HCT116 (cell line): ENCODE measurements around the gene DVL1. TPM values are rescaled to one million over a fixed set of nuclear protein-coding genes. Genes with fewer than 3 reads are reported as not detected.

Experiments
- ATAC-seq: fragments of 200-7000 bp; cut with Tn5 transposase; 2 replicates; pipeline ENCODE4 v1.9.1; 2020; ENCODE audit warnings: mild to moderate bottlenecking, moderate library complexity
- BruUV-seq: library from RNA; stranded (reverse); fragments of 400-500 nt; replicated peaks from 2 replicates; lab custom pipeline; 2021; lab: Mats Ljungman, UMichigan
- CTCF ChIA-PET: fragments of 300-600 bp; sonication (Branson Sonifier 250); formaldehyde crosslinking; loops from one replicate; lab custom pipeline; 2021; ENCODE audit warnings: antibody characterized with exemption; lab: Charles Lee
- POLR2A ChIA-PET: fragments of 300-600, 350-600 bp; sonication (Branson Sonifier 250); formaldehyde crosslinking; loops from one replicate; lab custom pipeline; 2021; ENCODE audit warnings: antibody characterized with exemption; lab: Charles Lee
- RAD21 ChIA-PET, 2 experiments: fragments of 300-600 bp; sonication (Branson Sonifier 250); formaldehyde crosslinking; loops; one replicate each; lab custom pipeline; 2023; ENCODE audit warnings: low total read pairs in 2 of 2; ENCODE audit not compliant: uncharacterized antibody in 2 of 2, unreplicated experiment in 2 of 2, low non-redundant PET in 1 of 2; lab: Charles Lee
- DNase-seq: peaks from one replicate; pipeline ENCODE4 v3.0.0-alpha.2; 2010; ENCODE audit warnings: low read depth, low spot score
- H2AFZ ChIP-seq: fragments of 200-600 bp; shearing (Covaris generic), sonication (generic); 2 replicates; pipeline ENCODE4 v1.6.1; 2017; ENCODE audit warnings: low read depth, mixed run types, mixed read lengths, antibody characterized with exemption, low read length; ENCODE audit not compliant: poor library complexity, severe bottlenecking
- H3K27ac ChIP-seq: 2 replicates; pipeline ENCODE4 v1.5.1; 2012; ENCODE audit warnings: low read depth, low read length
- H3K27me3 ChIP-seq: fragments of 200-600 bp; sonication (generic); 2 replicates; pipeline ENCODE4 v1.6.1; 2016; ENCODE audit warnings: mixed run types, low read length, mixed read lengths; ENCODE audit not compliant: insufficient read depth
- H3K36me3 ChIP-seq, 2 experiments: fragments of 200-500 bp in 1 of 2; fragments of 200-600 bp in 1 of 2; sonication (Bioruptor generic) in 1 of 2; sonication (generic) in 1 of 2; 2 replicates each; pipeline versions ENCODE4 v1.5.1 to v1.6.1; 2014 to 2016; ENCODE audit warnings: low read length in 2 of 2, inconsistent platforms in 1 of 2, mixed read lengths in 1 of 2, mixed run types in 1 of 2; ENCODE audit not compliant: insufficient read depth in 2 of 2, control insufficient read depth in 1 of 2
- H3K4me1 ChIP-seq, 2 experiments: fragments of 200-600 bp in 1 of 2; sonication (generic) in 1 of 2; 2 replicates each; pipeline versions ENCODE4 v1.5.1 to v1.6.1; 2012 to 2017; ENCODE audit warnings: low read length in 2 of 2, inconsistent platforms in 1 of 2, mild to moderate bottlenecking in 1 of 2, mixed read lengths in 1 of 2, mixed run types in 1 of 2, moderate library complexity in 1 of 2; ENCODE audit not compliant: insufficient read depth in 2 of 2, control insufficient read depth in 1 of 2
- H3K4me2 ChIP-seq: fragments of 200-600 bp; sonication (generic); 2 replicates; pipeline ENCODE4 v1.6.1; 2017; ENCODE audit warnings: mixed run types, low read length, mixed read lengths
- H3K4me3 ChIP-seq, 2 experiments: fragments of 200-600 bp in 1 of 2; sonication (generic) in 1 of 2; replicated peaks in 1 of 2; 2 replicates each; pipeline ENCODE4 v1.5.1; 2011 to 2016; ENCODE audit warnings: low read length in 2 of 2, control low read depth in 1 of 2, low read depth in 1 of 2, mild to moderate bottlenecking in 1 of 2, mixed read lengths in 1 of 2, mixed run types in 1 of 2
- H3K79me2 ChIP-seq: fragments of 200-600 bp; sonication (generic); 2 replicates; pipeline ENCODE4 v1.6.1; 2017; ENCODE audit warnings: mild to moderate bottlenecking, mixed run types, low read length, moderate library complexity, mixed read lengths; ENCODE audit not compliant: insufficient read depth
- H3K9ac ChIP-seq: fragments of 200-600 bp; sonication (generic); 2 replicates; pipeline ENCODE4 v1.6.1; 2016; ENCODE audit warnings: low read length, mixed read lengths
- H3K9me2 ChIP-seq: fragments of 200-600 bp; sonication (generic), shearing (Covaris generic); 2 replicates; pipeline ENCODE4 v1.6.1; 2017; ENCODE audit warnings: mixed run types, mild to moderate bottlenecking, moderate library complexity; ENCODE audit not compliant: insufficient read depth
- H3K9me3 ChIP-seq, 2 experiments: fragments of 200-500 bp in 1 of 2; fragments of 200-600 bp in 1 of 2; sonication (Bioruptor generic) in 1 of 2; sonication (generic) in 1 of 2; 2 replicates each; pipeline ENCODE4 v1.6.1; 2014 to 2017; ENCODE audit warnings: low read length in 2 of 2, mixed read lengths in 2 of 2, inconsistent platforms in 1 of 2, low read depth in 1 of 2, mild to moderate bottlenecking in 1 of 2, mixed run types in 1 of 2, moderate library complexity in 1 of 2; ENCODE audit not compliant: control insufficient read depth in 1 of 2, insufficient read depth in 1 of 2
- H4K20me1 ChIP-seq: fragments of 200-600 bp; sonication (generic), shearing (Covaris generic); 2 replicates; pipeline ENCODE4 v1.6.1; 2017; ENCODE audit warnings: mixed run types, mild to moderate bottlenecking, moderate library complexity; ENCODE audit not compliant: insufficient read depth
- CTCF ChIP-seq, 3 experiments: fragments of 200-600 bp in 1 of 3; sonication (generic) in 1 of 3; IDR thresholded peaks in 2 of 3; conservative IDR thresholded peaks in 1 of 3; 2 replicates each; pipeline ENCODE4 v1.5.1; 2012 to 2017; ENCODE audit warnings: low read depth in 2 of 3, low read length in 2 of 3, antibody characterized with exemption in 1 of 3, borderline replicate concordance in 1 of 3, control low read depth in 1 of 3, mild to moderate bottlenecking in 1 of 3, mixed read lengths in 1 of 3, mixed run types in 1 of 3, moderate library complexity in 1 of 3; ENCODE audit not compliant: insufficient read depth in 1 of 3
- EZH2 ChIP-seq: fragments of 200-600 bp; sonication (generic); IDR thresholded peaks from 2 replicates; pipeline ENCODE4 v1.6.1; 2017; ENCODE audit warnings: antibody characterized with exemption, mixed run types
- FOSL1 ChIP-seq: IDR thresholded peaks from 2 replicates; pipeline ENCODE4 v1.6.1; 2012; ENCODE audit warnings: low read depth
- POLR2AphosphoS5 ChIP-seq: IDR thresholded peaks from 2 replicates; pipeline ENCODE4 v1.6.1; 2011; ENCODE audit warnings: mild to moderate bottlenecking, low read depth, low read length, moderate library complexity
- YY1 ChIP-seq: IDR thresholded peaks from 2 replicates; pipeline ENCODE4 v1.6.1; 2011; ENCODE audit warnings: low read length, low read depth, moderate library complexity, mild to moderate bottlenecking; ENCODE audit not compliant: insufficient replicate concordance; ENCODE audit errors: extremely low read depth
- intact Hi-C: fragments of 100-400 bp; cut with micrococcal nuclease; formaldehyde crosslinking; loops from 2 replicates; pipeline ENCODE4 v1.10.0; 2022
- total RNA-seq: library from RNA; stranded (reverse); gene quantifications from one replicate; pipeline ENCODE4 v1.2.1, GENCODE V29; 2021; ENCODE audit not compliant: unreplicated experiment

DVL1 gene
- total RNA-seq, 1 experiment from 2014 or later, result 160 TPM

- CTCF ChIA-PET, result no interaction called here
- TF ChIP-seq YY1 (peak; percentile 36), EZH2 (no peak), FOSL1 (no peak), CTCF (IDR thresholded peaks at IDR 0.05 in 2 of 3, conservative IDR thresholded peaks at IDR 0.05 in 1 of 3; ENCODE audit: borderline replicate concordance in 1 of 3, insufficient read depth in 1 of 3, low read depth in 2 of 3, low read length in 2 of 3) (no peak), POLR2AphosphoS5 (peak; percentile 28; the same call in 1 of the 2 replicates)
- TF ChIP-seq, all 23 proteins: peak for 2
- POLR2A ChIA-PET, result no interaction called here
- peak; percentile 82 for ATAC-seq
- Histone ChIP-seq H3K4me2 (peak overlapping the region; percentile 68), H3K79me2 (no peaks in the 10 kb centered on the region), H3K9me2 (no peaks in the 10 kb centered on the region), H3K36me3 (no peaks in the 10 kb centered on the region), H3K27ac (peak overlapping the region; percentile 49), H3K9me3 (no peaks in the 10 kb centered on the region), H4K20me1 (no peaks in the 10 kb centered on the region), H3K4me1 (peaks cover 24 to 54% of the 10 kb centered on the region in 2 experiments), H3K9ac (peak overlapping the region; percentile 51), H2AFZ (no peak overlapping the region), H3K27me3 (no peaks in the 10 kb centered on the region), H3K4me3 (0 out of 4 replicates have a peak overlapping the region, but pooled peaks of 1 of the 2 experiments have one; percentile 25)
- DNase-seq, result peak; percentile 56
- no TSS peak for BruUV-seq
- RAD21 ChIA-PET, result interaction anchor here in 1 of 2 experiments (1.2 kb wide), 1 partner anchor 11 kb away, joined by 3 read pairs; no protein-coding TSS in a partner anchor
- intact Hi-C loops, result no loop called here
Observed at GRCh38 chr1:1360506-1361169, 11.4 kb upstream of the DVL1 start.
